KOPT-K1 (cell line): Measurements from ENCODE around the gene PADI1.

Source experiments
- H3K27ac ChIP-seq: fragments of 200-600 bp; sonication (generic); 2 replicates; pipeline ENCODE4 v1.5.1; 2016; ENCODE audit warnings: antibody characterized with exemption, mild to moderate bottlenecking, low read depth, low read length; ENCODE audit not compliant: poor library complexity, severe bottlenecking
- H3K36me3 ChIP-seq: fragments of 200-600 bp; sonication (generic); 2 replicates; pipeline ENCODE4 v1.5.1; 2017; ENCODE audit warnings: antibody characterized with exemption, mild to moderate bottlenecking, low read length, moderate library complexity; ENCODE audit not compliant: insufficient read depth
- H3K9me3 ChIP-seq: fragments of 200-600 bp; sonication (generic); 2 replicates; pipeline ENCODE4 v1.5.1; 2017; ENCODE audit warnings: antibody characterized with exemption, low read length, mild to moderate bottlenecking; ENCODE audit not compliant: insufficient read depth, poor library complexity, severe bottlenecking

Gene PADI1

GRCh38 chr1:17293681-17294425, 88.9 kb downstream of the PADI1 start:
- Histone ChIP-seq H3K27ac (no peak overlapping the region), H3K9me3 (no peaks in the 10 kb centered on the region), H3K36me3 (no peaks in the 10 kb centered on the region)

- Histone ChIP-seq H3K36me3 (no peaks in the 10 kb centered on the region), H3K27ac (no peak overlapping the region), H3K9me3 (no peaks in the 10 kb centered on the region)
Measured at GRCh38 chr1:17295292-17295691, 90.4 kb downstream of the PADI1 start.
